Measurements from ENCODE around the gene ACTG1. TPM values are rescaled to one million over a fixed set of nuclear protein-coding genes. Genes with fewer than 3 reads are reported as not detected.

Gene ACTG1
- total and polyA plus RNA-seq, 2 of the 13 experiments (the other 11 are each of a cell fraction or from before 2014, with no cell fraction given), result 973 to 1,138 TPM

DNA sequence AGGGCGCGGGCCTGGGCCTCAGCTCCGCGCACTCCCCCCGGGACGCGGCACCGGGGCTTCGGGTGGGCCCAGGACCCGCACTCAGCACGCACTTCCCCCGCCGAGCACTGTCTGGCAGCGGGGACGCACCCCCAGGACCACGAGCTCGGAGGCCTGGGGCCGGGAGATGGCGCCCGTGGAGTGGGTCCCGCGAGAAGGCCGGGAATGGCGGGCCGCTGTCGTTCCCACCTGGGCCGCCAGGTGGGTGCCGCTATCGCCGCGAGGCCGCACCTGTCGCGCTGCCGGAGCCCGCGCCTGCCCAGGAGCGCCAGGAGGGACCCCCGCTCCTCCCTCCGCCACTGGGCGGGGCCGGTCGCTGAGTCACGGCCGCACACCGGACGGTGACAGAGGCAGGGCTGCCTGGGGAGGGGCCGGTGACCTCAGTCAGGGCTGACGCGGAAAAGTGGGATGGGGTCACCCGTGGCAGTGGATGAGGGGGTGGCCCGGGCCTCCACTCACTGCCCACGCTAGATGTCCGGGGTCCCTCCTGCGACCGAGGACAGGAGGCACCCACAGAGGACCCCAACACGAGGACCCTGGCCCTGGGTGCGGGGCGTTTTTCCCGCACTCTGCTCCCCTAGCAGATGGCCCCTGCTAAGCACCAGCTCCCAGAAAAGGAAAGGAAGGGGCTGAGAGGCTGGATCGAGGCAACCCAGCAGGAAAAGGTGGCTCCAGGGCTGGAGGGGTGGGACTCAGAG is 6.9 kb upstream of the ACTG1 start:
- CTCF ChIA-PET (ENCODE audit: low intra/inter-chr PET ratio, low total read pairs), result interaction anchor here (1.2 kb wide), 1 partner anchor 82 kb away, joined by 3 read pairs; no protein-coding TSS in a partner anchor
- Histone ChIP-seq H3K9ac (ENCODE audit: insufficient read depth, low read depth, low read length) (peak overlapping the region; percentile 50), H3K9me3 (ENCODE audit: low read length) (no peaks in the 10 kb centered on the region), H3K27me3 (ENCODE audit: control insufficient read depth in 1 of 2, insufficient read depth in 2 of 2, low read length in 2 of 2) (peaks cover 2 to 43% of the 10 kb centered on the region in 2 experiments; a peak in 4 of 5 replicates), H4K20me1 (ENCODE audit: insufficient read depth, low read length) (no peaks in the 10 kb centered on the region), H3K4me2 (ENCODE audit: low read depth, low read length) (peak overlapping the region; percentile 79), H3K79me2 (ENCODE audit: insufficient read depth, low read length) (no peaks in the 10 kb centered on the region), H2AFZ (ENCODE audit: low read length) (no peak overlapping the region), H3K4me1 (ENCODE audit: insufficient read depth, low read length) (peaks cover 52% of the 10 kb centered on the region), H3K4me3 (replicated peaks in 1 of 3; ENCODE audit: insufficient read depth in 1 of 3, low read depth in 2 of 3, low read length in 3 of 3) (peak overlapping the region; percentile 35 to 75 (median 56)), H3K27ac (ENCODE audit: extremely low read length, insufficient read depth, low read length) (no peak overlapping the region), H3K36me3 (replicated peaks in 1 of 2; ENCODE audit: control insufficient read depth in 1 of 2, insufficient read depth in 2 of 2, low read length in 2 of 2) (no peaks in the 10 kb centered on the region)
- 14% methylated on average over 16 of the region's 61 CpGs for WGBS (ENCODE audit: low lambda C conversion rate)
- POLR2A ChIA-PET, result interaction anchor here (0.6 to 2.2 kb wide), 5 partner anchors 9 to 280 kb away, joined by 3 to 16 read pairs (median 5); partner anchors contain the start of genes FAAP100, NDUFAF8 and TEPSIN
- intact Hi-C loops (cut with micrococcal nuclease; ENCODE audit: unreplicated experiment), result loop anchor here (10.0 kb wide), 1 partner anchor 125 kb away; the partner anchor contains the start of gene BAHCC1
- in situ Hi-C loops (cut with HindIII; ENCODE audit: extremely low pct_ligation_motif_present, low pct_unique_long_range_greater_than_20kb), result no loop called here
- FAIRE-seq (no peak), DNase-seq (ENCODE audit: low spot score) (no peak), ATAC-seq (peak; percentile 47)
- no TSS peak for BruUV-seq (replicated peaks)
- TF ChIP-seq ISL2 (CRISPR knock-in tag; IDR thresholded peaks at IDR 0.05) (no peak), SMAD9 (CRISPR knock-in tag; IDR thresholded peaks at IDR 0.05) (no peak), RAD21 (CRISPR knock-in tag; IDR thresholded peaks at IDR 0.05) (peak; percentile 46), PAX8 (CRISPR knock-in tag; IDR thresholded peaks at IDR 0.05; ENCODE audit: borderline replicate concordance) (no peak), RCOR2 (CRISPR knock-in tag; IDR thresholded peaks at IDR 0.05) (no peak), RAD51 (IDR thresholded peaks at IDR 0.05; ENCODE audit: borderline replicate concordance) (no peak), MXD4 (CRISPR knock-in tag; IDR thresholded peaks at IDR 0.05) (peak; percentile 25; the same call in 1 of the 2 replicates), NR3C1 (CRISPR knock-in tag; IDR thresholded peaks at IDR 0.05) (no peak), BRCA1 (CRISPR knock-in tag; IDR thresholded peaks at IDR 0.05) (no peak), ZNF567 (CRISPR knock-in tag; IDR thresholded peaks at IDR 0.05; ENCODE audit: borderline replicate concordance) (0 out of 2 replicates have a peak, but pooled peaks have one; percentile 24), ZMAT3 (CRISPR knock-in tag; conservative IDR thresholded peaks at IDR 0.05) (no peak; the same call in 1 of the 2 replicates), BCLAF1 (IDR thresholded peaks at IDR 0.05) (no peak), MTERF4 (CRISPR knock-in tag; IDR thresholded peaks at IDR 0.05) (peak; percentile 18; the same call in 1 of the 2 replicates), RNF219 (CRISPR knock-in tag; IDR thresholded peaks at IDR 0.05) (no peak), ZNF546 (CRISPR knock-in tag; conservative IDR thresholded peaks at IDR 0.05) (no peak; the same call in 1 of the 2 replicates)
- TF ChIP-seq, protein P1, sequence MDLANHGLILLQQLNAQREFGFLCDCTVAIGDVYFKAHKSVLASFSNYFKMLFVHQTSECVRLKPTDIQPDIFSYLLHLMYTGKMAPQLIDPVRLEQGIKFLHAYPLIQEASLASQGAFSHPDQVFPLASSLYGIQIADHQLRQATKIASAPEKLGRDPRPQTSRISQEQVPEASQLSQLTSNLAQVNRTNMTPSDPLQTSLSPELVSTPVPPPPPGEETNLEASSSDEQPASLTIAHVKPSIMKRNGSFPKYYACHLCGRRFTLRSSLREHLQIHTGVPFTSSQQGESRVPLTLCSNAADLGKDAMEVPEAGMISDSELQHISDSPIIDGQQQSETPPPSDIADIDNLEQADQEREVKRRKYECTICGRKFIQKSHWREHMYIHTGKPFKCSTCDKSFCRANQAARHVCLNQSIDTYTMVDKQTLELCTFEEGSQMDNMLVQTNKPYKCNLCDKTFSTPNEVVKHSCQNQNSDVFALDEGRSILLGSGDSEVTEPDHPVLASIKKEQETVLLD (CRISPR knock-in tag; IDR thresholded peaks at IDR 0.05; ENCODE audit: low read depth), result peak; percentile 69; the same call in 1 of the 2 replicates
